Lower lobe of right lung (tissue), 2 donors: ENCODE results near the gene HSPA8. TPM values are rescaled to one million over a fixed set of nuclear protein-coding genes. Genes with fewer than 3 reads are reported as not detected.
A peak's percentile ranks its signal among the peaks of the same experiment; 100 is the strongest.
"Not testable (repeated sequence)": the region's sequence is repeated elsewhere in the genome, so short reads cannot be mapped to it uniquely, and the experiment has no call there.

Experiments used
- ATAC-seq, 2 donors: fragments of 200-7000 bp; cut with Tn5 transposase; one replicate each; pipeline ENCODE4 v1.9.1; 2020 to 2022; ENCODE audit warnings: mild to moderate bottlenecking in 2 of 2, moderate library complexity in 2 of 2
- DNase-seq: peaks from one replicate; pipeline ENCODE4 v3.0.0-alpha.2; 2020
- H3K27ac ChIP-seq: fragments of 200-600 bp; one replicate; pipeline ENCODE4 v1.8.0; 2022
- H3K27me3 ChIP-seq: fragments of 200-600 bp; one replicate; pipeline ENCODE4 v1.8.0; 2022; ENCODE audit warnings: low read depth
- H3K36me3 ChIP-seq: fragments of 200-600 bp; one replicate; pipeline ENCODE4 v1.8.0; 2022; ENCODE audit warnings: mild to moderate bottlenecking
- H3K4me1 ChIP-seq: fragments of 200-600 bp; one replicate; pipeline ENCODE4 v1.8.0; 2022
- H3K4me3 ChIP-seq: fragments of 200-600 bp; one replicate; pipeline ENCODE4 v1.8.0; 2022; ENCODE audit warnings: mild to moderate bottlenecking
- H3K9me3 ChIP-seq: fragments of 200-600 bp; one replicate; pipeline ENCODE4 v1.8.0; 2022
- CTCF ChIP-seq: fragments of 200-600 bp; IDR thresholded peaks from one replicate; pipeline ENCODE4 v1.8.0; 2022; ENCODE audit warnings: antibody characterized with exemption, mild to moderate bottlenecking
- intact Hi-C: fragments of 100-400 bp; cut with DNase I; formaldehyde crosslinking; loops from one replicate; pipeline ENCODE4 v1.11.0; 2022
- total RNA-seq: library from RNA; stranded (reverse); fragmentation: NEBNext Ultra II Directional; extraction: Animal tissue kit (Norgen Biotek cat#: 25700); gene quantifications from one replicate; pipeline ENCODE4 v1.2.1, GENCODE V29; 2021
- donor health status: DM: no; HTN: yes; CAD: no; lungs with severe emphysema.

HSPA8 gene
- total RNA-seq, 1 donor from 2014 or later: 1,001 TPM

- DNase-seq: no peak
- intact Hi-C loops: no loop called here
Observed at GRCh38 chr11:123103326-123103980, 41.5 kb upstream of the HSPA8 start.

GRCh38 chr11:123100379-123101085, 38.6 kb upstream of the HSPA8 start:
- ATAC-seq: peak in 1 of 2 donors; percentile 31
- peak overlapping the region; percentile 24 for H3K27ac ChIP-seq
- H3K4me1 ChIP-seq: peaks cover 11% of the 10 kb centered on the region
- no peaks in the 10 kb centered on the region for H3K36me3 ChIP-seq
- no peaks in the 10 kb centered on the region for H3K9me3 ChIP-seq
- no peak for DNase-seq
- H3K4me3 ChIP-seq: no peak overlapping the region
- no peaks in the 10 kb centered on the region for H3K27me3 ChIP-seq
- no peak for TF ChIP-seq CTCF
- intact Hi-C loops: no loop called here

More at GRCh38 chr11:123103326-123103980, 41.5 kb upstream of the HSPA8 start:
- H3K9me3 ChIP-seq: no peaks in the 10 kb centered on the region
- no peaks in the 10 kb centered on the region for H3K36me3 ChIP-seq
- H3K27ac ChIP-seq: no peak overlapping the region
- peak; percentile 57 to 65 for ATAC-seq
- no peak overlapping the region for H3K4me3 ChIP-seq
- no peaks in the 10 kb centered on the region for H3K27me3 ChIP-seq
- peak; percentile 65 for TF ChIP-seq CTCF
- peaks cover 11% of the 10 kb centered on the region for H3K4me1 ChIP-seq

- intact Hi-C loops: no loop called here
- no peaks in the 10 kb centered on the region for H3K9me3 ChIP-seq
- TF ChIP-seq CTCF: no peak
- H3K27me3 ChIP-seq: no peaks in the 10 kb centered on the region
- H3K36me3 ChIP-seq: no peaks in the 10 kb centered on the region
- no peak overlapping the region for H3K4me3 ChIP-seq
- H3K4me1 ChIP-seq: peaks cover 8% of the 10 kb centered on the region
- ATAC-seq (no peak), DNase-seq (no peak)
- H3K27ac ChIP-seq: no peak overlapping the region
Observed at GRCh38 chr11:123098990-123099389, 37.1 kb upstream of the HSPA8 start.

GRCh38 chr11:123093739-123094138, 31.8 kb upstream of the HSPA8 start:
- Histone ChIP-seq H3K9me3 (no peaks in the 10 kb centered on the region), H3K4me1 (no peaks in the 10 kb centered on the region), H3K4me3 (no peak overlapping the region), H3K36me3 (no peaks in the 10 kb centered on the region), H3K27me3 (no peaks in the 10 kb centered on the region), H3K27ac (no peak overlapping the region)
- intact Hi-C loops: no loop called here
- ATAC-seq (no peak), DNase-seq (no peak)
- TF ChIP-seq CTCF: no peak

GRCh38 chr11:123091506-123091905, 29.6 kb upstream of the HSPA8 start:
- no peak for TF ChIP-seq CTCF
- Histone ChIP-seq H3K4me1 (no peaks in the 10 kb centered on the region), H3K9me3 (no peaks in the 10 kb centered on the region), H3K4me3 (no peak overlapping the region), H3K27ac (no peak overlapping the region), H3K36me3 (no peaks in the 10 kb centered on the region), H3K27me3 (no peaks in the 10 kb centered on the region)
- intact Hi-C loops: no loop called here
- DNase-seq: no peak
- ATAC-seq: no peak

- ATAC-seq: peak; percentile 19 to 67
- H3K9me3 ChIP-seq, H3K27me3 ChIP-seq, intact Hi-C loops, DNase-seq, H3K27ac ChIP-seq, H3K36me3 ChIP-seq, H3K4me3 ChIP-seq, H3K4me1 ChIP-seq: not testable (repeated sequence)
Observed at GRCh38 chr11:123090168-123090567, 28.2 kb upstream of the HSPA8 start.

- ATAC-seq: not testable (repeated sequence)
Observed at GRCh38 chr11:123088896-123089295, 27.0 kb upstream of the HSPA8 start.

GRCh38 chr11:123087657-123088056, 25.7 kb upstream of the HSPA8 start:
- H3K9me3 ChIP-seq, H3K4me3 ChIP-seq, intact Hi-C loops, DNase-seq, H3K36me3 ChIP-seq, H3K27me3 ChIP-seq: not testable (repeated sequence)
- Histone ChIP-seq H3K27ac (peak overlapping the region; percentile 41), H3K4me1 (peaks cover 11% of the 10 kb centered on the region)
- peak in 1 of 2 donors; percentile 37 for ATAC-seq

More at GRCh38 chr11:123088896-123089295, 27.0 kb upstream of the HSPA8 start:
- intact Hi-C loops, H3K27ac ChIP-seq, H3K4me3 ChIP-seq, H3K9me3 ChIP-seq, DNase-seq, H3K4me1 ChIP-seq, H3K27me3 ChIP-seq, H3K36me3 ChIP-seq: not testable (repeated sequence)
